Fibroblast of lung (primary cell): ENCODE data around the gene GGTLC1. TPM values are rescaled to one million over a fixed set of nuclear protein-coding genes. Genes with fewer than 3 reads are reported as not detected.

ENCODE experiments used
- DNase-seq, 2 donors: peaks; one replicate each; pipeline versions ENCODE4 v3.0.0 to v3.0.0-alpha.2; 2010; ENCODE audit warnings: low read depth in 2 of 2
- H2AFZ ChIP-seq: 2 replicates; pipeline ENCODE4 v1.5.1; 2012; ENCODE audit warnings: low read length, control low read depth, inconsistent platforms
- H3K27ac ChIP-seq: 2 replicates; pipeline ENCODE4 v1.5.1; 2011; ENCODE audit warnings: low read length, control low read depth; ENCODE audit not compliant: insufficient read depth
- H3K27me3 ChIP-seq: 2 replicates; pipeline ENCODE4 v1.5.1; 2011; ENCODE audit warnings: mild to moderate bottlenecking, low read length; ENCODE audit not compliant: control insufficient read depth, insufficient read depth
- H3K36me3 ChIP-seq: 2 replicates; pipeline ENCODE4 v1.5.1; 2011; ENCODE audit warnings: low read length; ENCODE audit not compliant: control insufficient read depth, insufficient read depth
- H3K4me1 ChIP-seq: 2 replicates; pipeline ENCODE4 v1.5.1; 2011; ENCODE audit warnings: low read length; ENCODE audit not compliant: control insufficient read depth, insufficient read depth; ENCODE audit errors: extremely low read depth
- H3K4me2 ChIP-seq: 2 replicates; pipeline ENCODE4 v1.5.1; 2011; ENCODE audit warnings: low read length, control low read depth; ENCODE audit not compliant: insufficient read depth; ENCODE audit errors: extremely low read depth
- H3K4me3 ChIP-seq, 4 experiments: fragments of 200-600 bp in 1 of 4; sonication (generic) in 1 of 4; replicated peaks in 1 of 4; 2 replicates each; pipeline ENCODE4 v1.5.1; 2011 to 2016; ENCODE audit warnings: low read length in 4 of 4, low read depth in 3 of 4, mild to moderate bottlenecking in 3 of 4, control low read depth in 2 of 4, inconsistent platforms in 1 of 4, mixed read lengths in 1 of 4; ENCODE audit not compliant: insufficient read depth in 1 of 4; ENCODE audit errors: control extremely low read depth in 1 of 4
- H3K79me2 ChIP-seq: 2 replicates; pipeline ENCODE4 v1.5.1; 2012; ENCODE audit warnings: mild to moderate bottlenecking, low read length, inconsistent platforms; ENCODE audit not compliant: control insufficient read depth, insufficient read depth
- H3K9ac ChIP-seq: 2 replicates; pipeline ENCODE4 v1.5.1; 2011; ENCODE audit warnings: mild to moderate bottlenecking, low read length, control low read depth; ENCODE audit not compliant: insufficient read depth
- H3K9me3 ChIP-seq: 2 replicates; pipeline ENCODE4 v1.5.1; 2012; ENCODE audit warnings: low read depth, low read length; ENCODE audit not compliant: control insufficient read depth, insufficient read depth
- H4K20me1 ChIP-seq: 2 replicates; pipeline ENCODE4 v1.5.1; 2011; ENCODE audit warnings: low read length; ENCODE audit not compliant: control insufficient read depth, insufficient read depth; ENCODE audit errors: extremely low read depth
- EZH2 ChIP-seq: IDR thresholded peaks from 2 replicates; pipeline ENCODE4 v1.5.1; 2012; ENCODE audit warnings: low read length, control low read depth, mild to moderate bottlenecking; ENCODE audit errors: missing control alignments
- polyA plus RNA-seq, 2 donors: library from polyadenylated mRNA; depleted of rRNA in 1 of 2; stranded (reverse) in 1 of 2; unstranded in 1 of 2; fragments of >200 nt; gene quantifications; 2 replicates each; pipeline ENCODE4 v1.2.1, GENCODE V29; 2011 to 2012; ENCODE audit warnings: missing spikeins in 1 of 2
- total RNA-seq: library from RNA; depleted of rRNA; stranded (reverse); fragments of >200 nt; gene quantifications from 2 replicates; pipeline ENCODE4 v1.2.1, GENCODE V29; 2014
- TF ChIP-seq, protein P1 (sequence below), 2 donors: IDR thresholded peaks in 1 of 2; conservative IDR thresholded peaks in 1 of 2; 1 replicate in 1 of 2; 2 replicates in 1 of 2; pipeline ENCODE4 v1.5.1; 2011 to 2012; ENCODE audit warnings: low read length in 2 of 2, control low read depth in 1 of 2, inconsistent platforms in 1 of 2, low read depth in 1 of 2, mild to moderate bottlenecking in 1 of 2

Gene GGTLC1
- total and polyA plus RNA-seq, 2 donors (not counting 1 experiment from before 2014, with no cell fraction given), result not detected

DNA sequence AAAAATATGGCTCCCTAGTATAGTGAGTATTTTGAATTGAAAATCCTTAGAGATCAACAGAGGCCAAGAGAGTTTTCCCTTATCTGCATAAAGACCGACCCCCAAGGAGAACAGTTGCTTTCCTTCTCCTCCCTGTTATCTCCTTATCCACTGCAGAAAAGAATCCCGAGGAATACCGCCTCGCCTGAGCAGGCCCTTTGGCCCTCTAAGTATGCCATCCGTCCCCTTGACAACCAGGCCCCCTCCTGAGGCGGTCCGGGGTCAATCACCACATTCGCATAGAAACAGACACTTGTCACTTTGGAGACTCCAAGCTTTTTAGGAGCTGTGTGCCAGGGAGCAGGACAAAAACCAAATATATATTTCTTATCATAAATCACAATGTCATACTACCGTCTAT is 15.9 kb upstream of the GGTLC1 start:
- Histone ChIP-seq H3K4me2 (no peak overlapping the region), H3K4me3 (no peak overlapping the region), H3K9me3 (no peaks in the 10 kb centered on the region), H3K4me1 (no peaks in the 10 kb centered on the region), H3K79me2 (no peaks in the 10 kb centered on the region), H3K27me3 (no peaks in the 10 kb centered on the region), H3K36me3 (no peaks in the 10 kb centered on the region), H3K27ac (no peak overlapping the region), H2AFZ (no peak overlapping the region), H3K9ac (no peak overlapping the region), H4K20me1 (no peaks in the 10 kb centered on the region)
- DNase-seq, result no peak
- TF ChIP-seq, protein P1, sequence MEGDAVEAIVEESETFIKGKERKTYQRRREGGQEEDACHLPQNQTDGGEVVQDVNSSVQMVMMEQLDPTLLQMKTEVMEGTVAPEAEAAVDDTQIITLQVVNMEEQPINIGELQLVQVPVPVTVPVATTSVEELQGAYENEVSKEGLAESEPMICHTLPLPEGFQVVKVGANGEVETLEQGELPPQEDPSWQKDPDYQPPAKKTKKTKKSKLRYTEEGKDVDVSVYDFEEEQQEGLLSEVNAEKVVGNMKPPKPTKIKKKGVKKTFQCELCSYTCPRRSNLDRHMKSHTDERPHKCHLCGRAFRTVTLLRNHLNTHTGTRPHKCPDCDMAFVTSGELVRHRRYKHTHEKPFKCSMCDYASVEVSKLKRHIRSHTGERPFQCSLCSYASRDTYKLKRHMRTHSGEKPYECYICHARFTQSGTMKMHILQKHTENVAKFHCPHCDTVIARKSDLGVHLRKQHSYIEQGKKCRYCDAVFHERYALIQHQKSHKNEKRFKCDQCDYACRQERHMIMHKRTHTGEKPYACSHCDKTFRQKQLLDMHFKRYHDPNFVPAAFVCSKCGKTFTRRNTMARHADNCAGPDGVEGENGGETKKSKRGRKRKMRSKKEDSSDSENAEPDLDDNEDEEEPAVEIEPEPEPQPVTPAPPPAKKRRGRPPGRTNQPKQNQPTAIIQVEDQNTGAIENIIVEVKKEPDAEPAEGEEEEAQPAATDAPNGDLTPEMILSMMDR (conservative IDR thresholded peaks at IDR 0.05 in 1 of 2, IDR thresholded peaks at IDR 0.05 in 1 of 2; ENCODE audit: low read depth in 1 of 2, low read length in 2 of 2), result no peak
- TF ChIP-seq EZH2, result no peak

DNA sequence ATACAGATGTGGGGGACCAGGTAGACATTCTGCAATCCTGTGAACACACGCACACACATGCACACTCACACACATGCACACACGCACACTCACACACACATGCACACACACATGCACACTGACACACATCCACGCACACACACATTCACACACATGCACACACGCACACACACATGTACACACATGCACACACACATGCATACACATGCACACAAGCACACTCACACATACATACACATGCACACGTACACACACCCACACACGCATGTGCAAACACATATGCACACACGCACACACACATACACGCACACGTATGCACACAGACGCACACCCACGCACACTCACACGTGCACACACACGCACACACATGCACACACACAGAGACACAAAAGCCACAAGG is 14.3 kb upstream of the GGTLC1 start:
- Histone ChIP-seq H3K36me3 (no peaks in the 10 kb centered on the region), H3K4me3 (no peak overlapping the region), H3K27me3 (no peaks in the 10 kb centered on the region), H3K9ac (no peak overlapping the region), H3K79me2 (no peaks in the 10 kb centered on the region), H4K20me1 (no peaks in the 10 kb centered on the region), H3K4me1 (no peaks in the 10 kb centered on the region), H2AFZ (no peak overlapping the region), H3K9me3 (no peaks in the 10 kb centered on the region), H3K27ac (no peak overlapping the region), H3K4me2 (no peak overlapping the region)
- DNase-seq, result no peak
- TF ChIP-seq, protein P1 (conservative IDR thresholded peaks at IDR 0.05 in 1 of 2, IDR thresholded peaks at IDR 0.05 in 1 of 2; ENCODE audit: low read depth in 1 of 2, low read length in 2 of 2), result no peak
- no peak for TF ChIP-seq EZH2

DNA sequence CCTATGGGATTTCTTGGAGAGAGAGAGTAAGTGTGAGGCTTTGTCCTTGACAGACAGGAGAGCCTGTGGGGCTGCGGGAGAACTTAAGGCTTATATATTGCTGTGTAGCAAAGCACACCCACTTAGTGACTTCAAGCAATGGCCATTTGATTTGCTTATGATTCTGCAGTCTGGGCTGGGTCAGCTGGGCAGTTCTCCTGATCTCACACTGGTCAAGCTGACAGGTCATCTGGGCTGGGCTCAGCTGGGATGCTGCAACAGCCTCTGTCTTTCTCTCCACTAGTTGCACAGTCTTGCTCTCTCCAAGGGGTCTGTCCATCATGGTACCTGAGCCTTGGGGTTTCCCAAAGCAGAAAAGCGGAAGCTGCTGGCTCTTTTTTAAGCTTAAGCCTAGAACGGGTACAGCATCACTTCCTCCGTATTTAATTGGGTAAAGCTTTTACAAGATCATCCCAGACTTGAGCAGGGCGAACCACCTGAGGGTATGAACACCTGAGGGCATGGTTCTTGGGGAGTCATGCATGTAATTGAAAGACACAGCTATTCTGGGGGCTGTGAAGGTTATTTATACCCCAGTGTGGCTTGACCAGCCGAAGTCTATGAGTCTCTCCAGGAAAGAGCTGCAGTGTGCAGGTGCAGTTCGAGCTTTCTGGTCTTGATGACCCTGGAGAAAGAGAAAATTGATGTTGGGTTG is 13.3 kb upstream of the GGTLC1 start:
- Histone ChIP-seq H2AFZ (no peak overlapping the region), H3K27ac (no peak overlapping the region), H3K36me3 (no peaks in the 10 kb centered on the region), H3K4me2 (no peak overlapping the region), H4K20me1 (no peaks in the 10 kb centered on the region), H3K9me3 (no peaks in the 10 kb centered on the region), H3K4me1 (no peaks in the 10 kb centered on the region), H3K9ac (no peak overlapping the region), H3K79me2 (no peaks in the 10 kb centered on the region), H3K4me3 (no peak overlapping the region), H3K27me3 (no peaks in the 10 kb centered on the region)
- TF ChIP-seq, protein P1 (conservative IDR thresholded peaks at IDR 0.05 in 1 of 2, IDR thresholded peaks at IDR 0.05 in 1 of 2; ENCODE audit: low read depth in 1 of 2, low read length in 2 of 2), result no peak
- TF ChIP-seq EZH2, result no peak
- no peak for DNase-seq
